HepG2 (cell line): ENCODE results near the gene UBE2J1. TPM values are rescaled to one million over a fixed set of nuclear protein-coding genes. Genes with fewer than 3 reads are reported as not detected.

Experiments used
- ATAC-seq: fragments of 200-7000 bp; cut with Tn5 transposase; 3 replicates; pipeline ENCODE4 v1.9.1; 2020; ENCODE audit warnings: mild to moderate bottlenecking, moderate library complexity
- BruUV-seq: library from RNA; stranded (reverse); fragments of 400-500 nt; replicated peaks from 2 replicates; lab custom pipeline; 2021; lab: Mats Ljungman, UMichigan
- CTCF ChIA-PET: fragments of 300-600 bp; formaldehyde crosslinking; extraction: SDS; loops from one replicate; lab custom pipeline; 2021; ENCODE audit warnings: low total read pairs, inconsistent platforms, low intra/inter-chr PET ratio; lab: Yijun Ruan, JAX
- POLR2A ChIA-PET: fragments of 350-600 bp; sonication (Branson Sonifier 250); formaldehyde crosslinking; loops from one replicate; lab custom pipeline; 2020; ENCODE audit warnings: antibody characterized with exemption, inconsistent platforms; lab: Yijun Ruan, JAX
- DNase-seq: peaks from one replicate; pipeline ENCODE4 v3.0.0-alpha.2; 2015; ENCODE audit warnings: low spot score
- FAIRE-seq: peaks from 3 replicates; lab custom pipeline; 2011; peaks lifted over from hg19 to GRCh38; lab: Jason Lieb, UNC
- H2AFZ ChIP-seq: one replicate; pipeline ENCODE4 v1.6.1; 2011; ENCODE audit warnings: low read length, inconsistent platforms
- H3K27ac ChIP-seq: fragments of 300-600 bp; 3 replicates; pipeline ENCODE4 v1.8.0; 2011; ENCODE audit warnings: mixed run types, mild to moderate bottlenecking, mixed read lengths, low read length, inconsistent platforms; ENCODE audit not compliant: insufficient read depth; ENCODE audit errors: extremely low read length
- H3K27me3 ChIP-seq, 2 experiments: fragments of 200-600 bp in 1 of 2; 2 replicates in 1 of 2; 3 replicates in 1 of 2; pipeline versions ENCODE4 v1.6.0 to v1.8.0; 2011; ENCODE audit warnings: low read length in 2 of 2, mild to moderate bottlenecking in 2 of 2, moderate library complexity in 2 of 2, inconsistent platforms in 1 of 2; ENCODE audit not compliant: insufficient read depth in 2 of 2, control insufficient read depth in 1 of 2
- H3K36me3 ChIP-seq, 2 experiments: fragments of 200-600 bp in 1 of 2; replicated peaks in 1 of 2; 2 replicates in 1 of 2; 3 replicates in 1 of 2; pipeline versions ENCODE4 v1.5.1 to v1.8.0; 2011; ENCODE audit warnings: low read length in 2 of 2, inconsistent platforms in 1 of 2; ENCODE audit not compliant: insufficient read depth in 2 of 2, control insufficient read depth in 1 of 2
- H3K4me1 ChIP-seq: 2 replicates; pipeline ENCODE4 v1.5.1; 2012; ENCODE audit warnings: low read length, inconsistent platforms; ENCODE audit not compliant: insufficient read depth
- H3K4me2 ChIP-seq: 2 replicates; pipeline ENCODE4 v1.6.0; 2011; ENCODE audit warnings: low read depth, low read length, inconsistent platforms
- H3K4me3 ChIP-seq, 3 experiments: fragments of 200-600 bp in 1 of 3; sonication (generic), shearing (Covaris generic) in 1 of 3; replicated peaks in 1 of 3; 2 replicates each; pipeline ENCODE4 v1.5.1; 2011 to 2016; ENCODE audit warnings: low read length in 3 of 3, inconsistent platforms in 2 of 3, low read depth in 2 of 3, mild to moderate bottlenecking in 2 of 3, control low read depth in 1 of 3, mixed read lengths in 1 of 3; ENCODE audit not compliant: insufficient read depth in 1 of 3
- H3K79me2 ChIP-seq: one replicate; pipeline ENCODE4 v1.6.1; 2011; ENCODE audit warnings: low read length, inconsistent platforms; ENCODE audit not compliant: insufficient read depth
- H3K9ac ChIP-seq: 2 replicates; pipeline ENCODE4 v1.6.0; 2011; ENCODE audit warnings: mild to moderate bottlenecking, low read depth, low read length, inconsistent platforms; ENCODE audit not compliant: insufficient read depth
- H3K9me3 ChIP-seq: 2 replicates; pipeline ENCODE4 v1.5.1; 2012; ENCODE audit warnings: mild to moderate bottlenecking, low read length
- H4K20me1 ChIP-seq: 2 replicates; pipeline ENCODE4 v1.6.0; 2011; ENCODE audit warnings: inconsistent platforms, mild to moderate bottlenecking, low read length, moderate library complexity; ENCODE audit not compliant: insufficient read depth
- ADNP ChIP-seq: sonication (generic); formaldehyde crosslinking; IDR thresholded peaks from 2 replicates; pipeline ENCODE4 v1.4.0; 2020; ENCODE audit warnings: missing genetic modification reagents
- CSRNP2 ChIP-seq: sonication (generic); formaldehyde crosslinking; conservative IDR thresholded peaks from 2 replicates; pipeline ENCODE4 v1.8.0; 2022; ENCODE audit warnings: low read depth, missing genetic modification reagents
- ETV6 ChIP-seq: sonication (generic); formaldehyde crosslinking; conservative IDR thresholded peaks from 2 replicates; pipeline ENCODE4 v1.4.0; 2020; ENCODE audit warnings: missing genetic modification reagents
- GLI4 ChIP-seq: sonication (generic); formaldehyde crosslinking; IDR thresholded peaks from 2 replicates; pipeline ENCODE4 v1.5.1; 2020; ENCODE audit warnings: missing genetic modification reagents, mild to moderate bottlenecking, moderate library complexity, borderline replicate concordance
- HNF4G ChIP-seq, 2 experiments: sonication (generic) in 1 of 2; formaldehyde crosslinking in 1 of 2; IDR thresholded peaks; 2 replicates each; pipeline versions ENCODE4 v1.4.0 to v1.6.1; 2011 to 2020; ENCODE audit warnings: borderline replicate concordance in 2 of 2, low read depth in 2 of 2, mild to moderate bottlenecking in 2 of 2, low read length in 1 of 2, missing genetic modification reagents in 1 of 2, moderate library complexity in 1 of 2
- IKZF5 ChIP-seq: IDR thresholded peaks from 2 replicates; pipeline ENCODE4 v1.6.1; 2018; ENCODE audit warnings: missing genetic modification reagents, mild to moderate bottlenecking, missing compliant biosample characterization
- RFX5 ChIP-seq: IDR thresholded peaks from 2 replicates; pipeline ENCODE4 v1.6.1; 2011; ENCODE audit warnings: low read depth, low read length, improper control_type of control experiment
- SCMH1 ChIP-seq: sonication (generic); formaldehyde crosslinking; IDR thresholded peaks from 2 replicates; pipeline ENCODE4 v1.9.0; 2021; ENCODE audit warnings: missing genetic modification reagents, mild to moderate bottlenecking, borderline replicate concordance
- STAT6 ChIP-seq: sonication (generic); formaldehyde crosslinking; IDR thresholded peaks from 2 replicates; pipeline ENCODE4 v1.4.0; 2020; ENCODE audit warnings: missing genetic modification reagents, mild to moderate bottlenecking, borderline replicate concordance
- TAF1 ChIP-seq: sonication (generic); formaldehyde crosslinking; IDR thresholded peaks from 2 replicates; pipeline ENCODE4 v1.4.0; 2020; ENCODE audit warnings: missing genetic modification reagents
- ZBTB25 ChIP-seq: IDR thresholded peaks from 2 replicates; pipeline ENCODE4 v1.6.1; 2018; ENCODE audit warnings: missing genetic modification reagents
- ZNF616 ChIP-seq: sonication (generic); formaldehyde crosslinking; IDR thresholded peaks from 2 replicates; pipeline ENCODE4 v1.5.0; 2020; ENCODE audit warnings: low read depth, mild to moderate bottlenecking, missing genetic modification reagents
- ZNF747 ChIP-seq: sonication (generic); formaldehyde crosslinking; IDR thresholded peaks from 2 replicates; pipeline ENCODE4 v1.8.1; 2023; ENCODE audit warnings: missing genetic modification reagents, mild to moderate bottlenecking, borderline replicate concordance
- in situ Hi-C: cut with HindIII; loops from 2 replicates; pipeline ENCODE4 v1.10.0; 2017; ENCODE audit warnings: low pct_unique_long_range_greater_than_20kb; ENCODE audit not compliant: extremely low pct_ligation_motif_present
- intact Hi-C: fragments of 100-400 bp; cut with micrococcal nuclease; formaldehyde crosslinking; loops from one replicate; pipeline ENCODE4 v1.10.0; 2022; ENCODE audit not compliant: unreplicated experiment
- polyA plus RNA-seq, 8 experiments: library from polyadenylated mRNA; depleted of rRNA in 3 of 8; stranded (reverse) in 7 of 8; unstranded in 1 of 8; fragments of >200 nt; fragmentation: Illumina TruSeq in 4 of 8; extraction: Trizol in 4 of 8; gene quantifications; 2 replicates each; pipeline versions ENCODE4 v1.2.1 to v1.2.3, GENCODE V29; 2011 to 2016; ENCODE audit warnings: low read depth in 4 of 8, missing spikeins in 1 of 8, mixed read lengths in 1 of 8; ENCODE audit not compliant: insufficient read depth in 1 of 8
- total RNA-seq, 5 experiments: library from RNA; depleted of rRNA; stranded (reverse); fragments of >200 nt; fragmentation: Illumina TruSeq; extraction: Trizol; gene quantifications; 2 replicates each; pipeline ENCODE4 v1.2.3, GENCODE V29; 2016; ENCODE audit warnings: low read depth in 1 of 5
- TF ChIP-seq, protein P1 (sequence below): IDR thresholded peaks from 2 replicates; pipeline ENCODE4 v1.6.1; 2016; ENCODE audit warnings: missing compliant biosample characterization, missing genetic modification reagents, borderline replicate concordance

The UBE2J1 gene
- total and polyA plus RNA-seq, 2 of the 13 experiments (the other 11 are each of a cell fraction or from before 2014, with no cell fraction given): 19.3 to 24.6 TPM

- no peak overlapping the region for H3K9ac ChIP-seq
- no peak for TF ChIP-seq HNF4G (IDR thresholded peaks at IDR 0.05; ENCODE audit: borderline replicate concordance, low read depth, low read length)
- TF ChIP-seq HNF4G (CRISPR knock-in tag; IDR thresholded peaks at IDR 0.05; ENCODE audit: borderline replicate concordance, low read depth): no peak
- TF ChIP-seq ZNF747: no peak
- no peak for TF ChIP-seq ADNP (CRISPR knock-in tag)
- no peak for TF ChIP-seq GLI4 (CRISPR knock-in tag)
- TF ChIP-seq CSRNP2 (CRISPR knock-in tag): no peak
- no peak for TF ChIP-seq ETV6 (CRISPR knock-in tag)
- TF ChIP-seq, protein P1, sequence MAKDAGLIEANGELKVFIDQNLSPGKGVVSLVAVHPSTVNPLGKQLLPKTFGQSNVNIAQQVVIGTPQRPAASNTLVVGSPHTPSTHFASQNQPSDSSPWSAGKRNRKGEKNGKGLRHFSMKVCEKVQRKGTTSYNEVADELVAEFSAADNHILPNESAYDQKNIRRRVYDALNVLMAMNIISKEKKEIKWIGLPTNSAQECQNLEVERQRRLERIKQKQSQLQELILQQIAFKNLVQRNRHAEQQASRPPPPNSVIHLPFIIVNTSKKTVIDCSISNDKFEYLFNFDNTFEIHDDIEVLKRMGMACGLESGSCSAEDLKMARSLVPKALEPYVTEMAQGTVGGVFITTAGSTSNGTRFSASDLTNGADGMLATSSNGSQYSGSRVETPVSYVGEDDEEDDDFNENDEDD (CRISPR knock-in tag): no peak
- TF ChIP-seq STAT6 (CRISPR knock-in tag): no peak
- no peak for TF ChIP-seq SCMH1 (CRISPR knock-in tag)
- no peak for TF ChIP-seq IKZF5 (CRISPR knock-in tag)
- no peak for TF ChIP-seq TAF1 (CRISPR knock-in tag)
- TF ChIP-seq RFX5: no peak
- TF ChIP-seq ZNF616 (CRISPR knock-in tag): no peak
- TF ChIP-seq ZBTB25: no peak
These were observed 40.3 kb upstream of the UBE2J1 start for GRCh38 chr6:89392823-89393222.

More at GRCh38 chr6:89392823-89393222, 40.3 kb upstream of the UBE2J1 start:
- Histone ChIP-seq H3K27ac (no peak overlapping the region), H3K79me2 (no peaks in the 10 kb centered on the region), H3K4me1 (no peaks in the 10 kb centered on the region), H4K20me1 (no peaks in the 10 kb centered on the region), H3K27me3 (no peaks in the 10 kb centered on the region), H3K4me2 (no peak overlapping the region), H2AFZ (no peak overlapping the region), H3K9me3 (no peaks in the 10 kb centered on the region), H3K4me3 (no peak overlapping the region), H3K36me3 (no peaks in the 10 kb centered on the region)
- FAIRE-seq (no peak), ATAC-seq (no peak), DNase-seq (no peak)
- ChIA-PET CTCF (no interaction called here), POLR2A (no interaction called here)
- intact Hi-C loops (no loop called here), in situ Hi-C loops (no loop called here)
- BruUV-seq: no TSS peak
